DOHH2 (cell line): ENCODE data around the gene GLCE.

Experiments
- EZH2phosphoT487 ChIP-seq: fragments of 200-600 bp; sonication (generic); IDR thresholded peaks from 2 replicates; pipeline ENCODE4 v1.6.1; 2017; ENCODE audit warnings: borderline replicate concordance, mild to moderate bottlenecking, antibody characterized with exemption, low read length, moderate library complexity, mixed read lengths
- TF ChIP-seq, protein P1 (sequence below): fragments of 200-600 bp; sonication (generic); IDR thresholded peaks from one replicate; pipeline ENCODE4 v1.5.1; 2014; ENCODE audit warnings: antibody characterized with exemption, mild to moderate bottlenecking, low read depth, low read length; ENCODE audit not compliant: poor library complexity, severe bottlenecking

DNA sequence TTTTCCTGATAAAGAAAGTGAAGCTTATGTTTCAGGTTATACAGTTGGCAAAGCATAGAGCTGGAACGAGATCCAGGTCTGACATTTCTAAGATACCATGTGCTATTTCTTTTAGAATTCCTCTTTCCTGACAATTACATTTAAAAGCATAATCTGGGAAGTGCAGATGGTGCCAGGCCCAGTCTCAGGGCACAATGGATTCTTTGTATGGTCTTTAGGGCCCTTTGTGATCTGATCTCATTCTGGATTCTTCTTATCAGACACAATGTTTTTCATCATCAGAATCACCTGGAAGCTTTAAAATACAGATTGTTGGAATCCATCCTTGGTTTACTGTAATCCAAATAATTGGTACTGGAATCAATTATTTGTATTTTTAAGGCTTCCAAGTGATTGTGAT is 18.6 kb upstream of the GLCE start:
- TF ChIP-seq, protein P1, sequence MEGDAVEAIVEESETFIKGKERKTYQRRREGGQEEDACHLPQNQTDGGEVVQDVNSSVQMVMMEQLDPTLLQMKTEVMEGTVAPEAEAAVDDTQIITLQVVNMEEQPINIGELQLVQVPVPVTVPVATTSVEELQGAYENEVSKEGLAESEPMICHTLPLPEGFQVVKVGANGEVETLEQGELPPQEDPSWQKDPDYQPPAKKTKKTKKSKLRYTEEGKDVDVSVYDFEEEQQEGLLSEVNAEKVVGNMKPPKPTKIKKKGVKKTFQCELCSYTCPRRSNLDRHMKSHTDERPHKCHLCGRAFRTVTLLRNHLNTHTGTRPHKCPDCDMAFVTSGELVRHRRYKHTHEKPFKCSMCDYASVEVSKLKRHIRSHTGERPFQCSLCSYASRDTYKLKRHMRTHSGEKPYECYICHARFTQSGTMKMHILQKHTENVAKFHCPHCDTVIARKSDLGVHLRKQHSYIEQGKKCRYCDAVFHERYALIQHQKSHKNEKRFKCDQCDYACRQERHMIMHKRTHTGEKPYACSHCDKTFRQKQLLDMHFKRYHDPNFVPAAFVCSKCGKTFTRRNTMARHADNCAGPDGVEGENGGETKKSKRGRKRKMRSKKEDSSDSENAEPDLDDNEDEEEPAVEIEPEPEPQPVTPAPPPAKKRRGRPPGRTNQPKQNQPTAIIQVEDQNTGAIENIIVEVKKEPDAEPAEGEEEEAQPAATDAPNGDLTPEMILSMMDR: no peak
- TF ChIP-seq EZH2phosphoT487: no peak
